Stimulated activated effector memory CD8-positive, alpha-beta T cell treated with anti-CD3 and anti-CD28 coated beads, Interleukin-12 subunit alpha, Interleukin-12 subunit beta, amount 100 ng/mL, for 72 hours (primary cell): ENCODE data around the gene ACTMAP.
"Not testable (repeated sequence)": the region's sequence is repeated elsewhere in the genome, so short reads cannot be mapped to it uniquely, and the experiment has no call there.

Source experiments
- ATAC-seq: fragments of 150-1000 bp; cut with Tn5 transposase; 2 replicates; pipeline ENCODE4 v1.10.0; 2021
- DNase-seq, 2 donors: peaks; one replicate each; pipeline ENCODE4 v3.0.0; 2021 to 2022; ENCODE audit warnings: low spot score in 2 of 2
- H3K27ac Mint-ChIP-seq: one replicate; pipeline ENCODE4 v1.8.0; 2022; ENCODE audit warnings: mild to moderate bottlenecking, mixed read lengths
- H3K36me3 Mint-ChIP-seq: one replicate; pipeline ENCODE4 v1.8.0; 2022; ENCODE audit warnings: mild to moderate bottlenecking, mixed read lengths
- H3K4me1 Mint-ChIP-seq: one replicate; pipeline ENCODE4 v1.8.0; 2022; ENCODE audit warnings: mixed read lengths
- H3K4me3 Mint-ChIP-seq: one replicate; pipeline ENCODE4 v1.8.0; 2022; ENCODE audit warnings: mild to moderate bottlenecking, mixed read lengths
- H3K9me3 Mint-ChIP-seq: one replicate; pipeline ENCODE4 v1.8.0; 2022; ENCODE audit warnings: mixed read lengths

ACTMAP gene

GRCh38 chr19:40741527-40742390, 8.5 kb downstream of the ACTMAP start:
- no peak for DNase-seq
- H3K9me3 Mint-ChIP-seq, result no peaks in the 10 kb centered on the region
- no peaks in the 10 kb centered on the region for H3K4me1 Mint-ChIP-seq
- no peak overlapping the region for H3K4me3 Mint-ChIP-seq
- H3K27ac Mint-ChIP-seq, result no peak overlapping the region
- H3K36me3 Mint-ChIP-seq, result peaks cover 12% of the 10 kb centered on the region
- no peak for ATAC-seq

- no peak for DNase-seq
- H3K36me3 Mint-ChIP-seq, result peaks cover 20% of the 10 kb centered on the region
- H3K27ac Mint-ChIP-seq, result peak overlapping the region; percentile 57
- no peaks in the 10 kb centered on the region for H3K9me3 Mint-ChIP-seq
- no peak overlapping the region for H3K4me3 Mint-ChIP-seq
- ATAC-seq, result no peak
- no peaks in the 10 kb centered on the region for H3K4me1 Mint-ChIP-seq
Observed at GRCh38 chr19:40740747-40741146, 9.5 kb downstream of the ACTMAP start.

- Mint-ChIP-seq H3K4me3 (no peak overlapping the region), H3K4me1 (no peaks in the 10 kb centered on the region), H3K9me3 (no peaks in the 10 kb centered on the region), H3K36me3 (peaks cover 27% of the 10 kb centered on the region), H3K27ac (peak overlapping the region; percentile 78)
- ATAC-seq (no peak), DNase-seq (no peak)
Observed at GRCh38 chr19:40739871-40740703, 10.2 kb downstream of the ACTMAP start.

- Mint-ChIP-seq H3K4me3 (no peak overlapping the region), H3K36me3 (peaks cover 35% of the 10 kb centered on the region), H3K9me3 (no peaks in the 10 kb centered on the region), H3K4me1 (no peaks in the 10 kb centered on the region), H3K27ac (peak overlapping the region; percentile 78)
- ATAC-seq (peak; percentile 56), DNase-seq (no peak)
Observed at GRCh38 chr19:40739030-40739839, 11.0 kb downstream of the ACTMAP start.

- no peak overlapping the region for H3K4me3 Mint-ChIP-seq
- H3K4me1 Mint-ChIP-seq, result no peaks in the 10 kb centered on the region
- ATAC-seq (no peak), DNase-seq (no peak)
- no peak overlapping the region for H3K27ac Mint-ChIP-seq
- H3K9me3 Mint-ChIP-seq, result no peaks in the 10 kb centered on the region
- peaks cover 56% of the 10 kb centered on the region for H3K36me3 Mint-ChIP-seq
Observed at GRCh38 chr19:40737102-40737644, 13.1 kb downstream of the ACTMAP start.

DNA sequence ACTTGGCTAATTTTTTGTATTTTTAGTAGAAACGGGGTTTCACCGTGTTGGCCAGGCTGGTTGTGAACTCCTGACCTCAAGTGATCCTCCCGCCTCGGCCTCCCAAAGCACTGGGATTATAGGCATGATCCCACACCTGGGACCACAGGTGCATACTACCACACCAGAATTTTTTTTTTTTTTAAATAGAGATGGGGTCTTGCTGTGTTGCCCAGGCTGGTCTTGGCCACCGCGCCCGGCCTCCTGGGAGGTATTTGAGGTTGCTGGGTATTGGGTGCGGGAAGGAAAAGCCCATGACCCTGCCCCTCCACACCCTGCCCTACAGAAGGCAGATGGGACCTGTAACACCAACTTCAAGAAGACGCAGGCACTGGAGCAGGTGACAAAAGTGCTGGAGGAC, 13.6 kb downstream of the ACTMAP start:
- Mint-ChIP-seq H3K36me3 (peaks cover 61% of the 10 kb centered on the region), H3K9me3 (no peaks in the 10 kb centered on the region), H3K4me3 (no peak overlapping the region), H3K4me1 (no peaks in the 10 kb centered on the region), H3K27ac (no peak overlapping the region)
- DNase-seq, result no peak
- ATAC-seq, result no peak

- H3K9me3 Mint-ChIP-seq, result no peaks in the 10 kb centered on the region
- no peak overlapping the region for H3K4me3 Mint-ChIP-seq
- ATAC-seq (no peak), DNase-seq (no peak)
- H3K4me1 Mint-ChIP-seq, result no peaks in the 10 kb centered on the region
- peaks cover 76% of the 10 kb centered on the region for H3K36me3 Mint-ChIP-seq
- H3K27ac Mint-ChIP-seq, result no peak overlapping the region
Observed at GRCh38 chr19:40735013-40735771, 15.1 kb downstream of the ACTMAP start.

DNA sequence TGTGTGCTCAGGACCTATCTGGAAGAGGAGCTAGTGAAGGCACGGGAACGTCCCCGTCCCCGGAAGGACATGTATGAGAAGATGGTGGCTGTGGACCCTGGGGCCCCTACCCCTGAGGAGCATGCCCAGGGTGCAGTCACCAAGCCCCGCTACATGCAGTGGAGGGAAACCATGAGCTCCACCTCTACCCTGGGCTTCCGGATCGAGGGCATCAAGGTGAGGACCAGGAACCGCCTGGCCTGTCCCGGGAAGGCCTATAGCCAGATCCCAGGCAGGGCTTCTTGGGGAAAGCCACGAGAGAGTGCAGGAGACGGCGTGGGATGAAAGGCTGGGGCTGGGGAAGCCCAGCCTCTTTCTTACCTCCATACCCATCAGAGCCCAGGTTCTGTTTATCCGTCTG, 17.1 kb downstream of the ACTMAP start:
- H3K4me3 Mint-ChIP-seq, result no peak overlapping the region
- no peaks in the 10 kb centered on the region for H3K9me3 Mint-ChIP-seq
- H3K36me3 Mint-ChIP-seq, result peaks cover 92% of the 10 kb centered on the region
- DNase-seq (no peak), ATAC-seq (no peak)
- H3K27ac Mint-ChIP-seq, result no peak overlapping the region
- no peaks in the 10 kb centered on the region for H3K4me1 Mint-ChIP-seq

GRCh38 chr19:40732304-40732703, 18.0 kb downstream of the ACTMAP start:
- peaks cover 94% of the 10 kb centered on the region for H3K36me3 Mint-ChIP-seq
- not testable (repeated sequence) for H3K27ac Mint-ChIP-seq, DNase-seq, H3K9me3 Mint-ChIP-seq, H3K4me3 Mint-ChIP-seq, H3K4me1 Mint-ChIP-seq, ATAC-seq

DNA sequence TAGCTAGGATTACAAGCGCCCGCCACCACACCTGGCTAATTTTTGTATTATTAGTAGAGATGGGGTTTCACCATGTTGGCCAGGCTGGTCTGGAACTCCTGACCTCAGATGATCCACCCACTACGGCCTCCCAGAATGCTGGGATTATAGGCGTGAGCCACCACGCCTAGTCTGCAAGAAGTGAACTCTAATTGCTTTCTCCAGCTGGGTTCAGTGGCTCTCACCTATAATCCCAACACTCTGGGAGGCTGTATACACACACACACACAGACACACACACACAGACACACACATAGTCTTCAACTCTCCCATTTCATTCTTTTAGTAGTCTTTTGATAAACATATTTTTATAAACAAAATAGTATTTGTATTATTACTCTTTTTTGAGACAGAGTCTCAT, 20.2 kb downstream of the ACTMAP start:
- H3K36me3 Mint-ChIP-seq, result peaks cover 92% of the 10 kb centered on the region
- H3K4me1 Mint-ChIP-seq, H3K9me3 Mint-ChIP-seq, H3K4me3 Mint-ChIP-seq, DNase-seq, ATAC-seq, H3K27ac Mint-ChIP-seq: not testable (repeated sequence)

- Mint-ChIP-seq H3K4me1 (peaks cover 40% of the 10 kb centered on the region), H3K27ac (no peak overlapping the region), H3K9me3 (no peaks in the 10 kb centered on the region), H3K36me3 (peaks cover 76% of the 10 kb centered on the region), H3K4me3 (no peak overlapping the region)
- DNase-seq (no peak), ATAC-seq (no peak)
Observed at GRCh38 chr19:40726279-40726678, 24.0 kb downstream of the ACTMAP start.

GRCh38 chr19:40724855-40725254, 25.4 kb downstream of the ACTMAP start:
- ATAC-seq, result peak; percentile 94
- Mint-ChIP-seq H3K4me3 (peak overlapping the region; percentile 23), H3K4me1 (peaks cover 54% of the 10 kb centered on the region), H3K9me3 (no peaks in the 10 kb centered on the region), H3K36me3 (peaks cover 75% of the 10 kb centered on the region), H3K27ac (peak overlapping the region; percentile 87)
- DNase-seq, result no peak

DNA sequence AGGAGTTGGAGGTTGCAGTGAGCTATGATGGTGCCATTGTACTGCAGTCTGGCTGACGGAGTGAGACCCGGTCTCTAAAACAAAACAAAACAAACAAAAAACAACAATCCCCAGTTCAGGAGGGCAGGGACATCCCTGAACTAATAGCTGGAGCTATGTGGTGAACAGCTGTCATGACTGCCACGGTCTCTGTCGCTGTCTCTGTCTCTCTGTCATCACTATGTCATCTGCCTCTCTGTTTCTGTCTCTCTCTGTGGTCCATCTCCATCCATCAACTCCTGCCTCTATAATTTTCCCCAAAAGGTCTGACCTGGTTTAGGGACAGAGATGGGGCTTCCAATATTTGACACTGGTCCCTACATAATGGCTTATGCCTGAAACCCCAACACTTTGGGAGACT, 26.0 kb downstream of the ACTMAP start:
- H3K27ac Mint-ChIP-seq, result peak overlapping the region; percentile 87
- no peaks in the 10 kb centered on the region for H3K9me3 Mint-ChIP-seq
- H3K4me1 Mint-ChIP-seq, result peaks cover 60% of the 10 kb centered on the region
- peak; percentile 83 for ATAC-seq
- peaks cover 73% of the 10 kb centered on the region for H3K36me3 Mint-ChIP-seq
- no peak for DNase-seq
- H3K4me3 Mint-ChIP-seq, result no peak overlapping the region

DNA sequence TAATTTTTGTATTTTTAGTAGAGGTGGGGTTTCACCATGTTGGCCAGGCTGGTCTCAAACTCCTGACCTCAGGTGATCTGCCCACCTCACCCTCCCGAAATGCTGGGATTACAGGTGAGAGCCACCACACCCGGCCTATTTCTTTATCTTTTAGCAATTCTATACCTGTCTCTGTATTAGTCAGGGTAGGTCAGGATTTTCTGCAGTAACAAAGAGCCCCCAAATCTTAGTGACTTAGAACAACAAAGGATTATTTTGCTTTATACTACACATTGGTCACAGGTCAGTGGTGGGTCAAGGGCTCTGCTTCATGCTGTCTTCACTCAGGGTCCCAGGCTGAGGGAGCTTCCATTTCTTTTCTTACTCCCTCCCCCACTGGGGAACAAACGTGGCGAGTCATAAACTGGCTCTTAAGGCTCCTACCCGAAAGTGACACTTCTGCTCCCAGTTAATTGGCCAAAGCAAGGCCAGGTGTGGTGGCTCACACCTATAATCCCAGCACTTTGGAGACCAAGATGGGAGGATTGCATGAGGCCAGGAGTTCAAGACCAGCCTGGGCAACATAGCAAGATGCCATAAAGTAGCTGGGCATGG, 26.5 kb downstream of the ACTMAP start:
- ATAC-seq (no peak), DNase-seq (no peak)
- peaks cover 68% of the 10 kb centered on the region for H3K36me3 Mint-ChIP-seq
- no peaks in the 10 kb centered on the region for H3K9me3 Mint-ChIP-seq
- no peak overlapping the region for H3K27ac Mint-ChIP-seq
- no peak overlapping the region for H3K4me3 Mint-ChIP-seq
- H3K4me1 Mint-ChIP-seq, result peaks cover 65% of the 10 kb centered on the region
